ENCODE measurements around the gene FGD5.

The FGD5 gene

DNA sequence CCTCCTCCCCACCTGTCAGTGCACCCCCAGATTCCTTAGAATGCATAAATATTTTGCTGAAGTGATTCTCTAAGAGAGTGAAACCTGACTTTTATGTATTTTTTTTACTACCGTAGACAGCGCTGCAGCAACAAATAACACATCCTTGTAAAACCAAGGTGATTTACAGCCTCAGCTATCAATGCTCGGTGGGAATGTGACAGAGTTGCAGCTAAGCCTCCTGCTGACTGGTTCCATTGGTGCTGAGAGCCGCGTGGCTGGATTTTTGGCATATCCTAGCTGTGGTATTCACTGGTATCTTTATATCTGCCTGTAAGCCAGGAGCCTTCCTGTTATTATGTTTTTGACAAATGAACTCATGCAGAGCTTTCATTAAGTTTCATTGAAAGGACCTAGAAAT, 11.0 kb downstream of the FGD5 start:
- no peak for DNase-seq

GRCh38 chr3:14831916-14832450, 13.2 kb downstream of the FGD5 start:
- DNase-seq = no peak

DNA sequence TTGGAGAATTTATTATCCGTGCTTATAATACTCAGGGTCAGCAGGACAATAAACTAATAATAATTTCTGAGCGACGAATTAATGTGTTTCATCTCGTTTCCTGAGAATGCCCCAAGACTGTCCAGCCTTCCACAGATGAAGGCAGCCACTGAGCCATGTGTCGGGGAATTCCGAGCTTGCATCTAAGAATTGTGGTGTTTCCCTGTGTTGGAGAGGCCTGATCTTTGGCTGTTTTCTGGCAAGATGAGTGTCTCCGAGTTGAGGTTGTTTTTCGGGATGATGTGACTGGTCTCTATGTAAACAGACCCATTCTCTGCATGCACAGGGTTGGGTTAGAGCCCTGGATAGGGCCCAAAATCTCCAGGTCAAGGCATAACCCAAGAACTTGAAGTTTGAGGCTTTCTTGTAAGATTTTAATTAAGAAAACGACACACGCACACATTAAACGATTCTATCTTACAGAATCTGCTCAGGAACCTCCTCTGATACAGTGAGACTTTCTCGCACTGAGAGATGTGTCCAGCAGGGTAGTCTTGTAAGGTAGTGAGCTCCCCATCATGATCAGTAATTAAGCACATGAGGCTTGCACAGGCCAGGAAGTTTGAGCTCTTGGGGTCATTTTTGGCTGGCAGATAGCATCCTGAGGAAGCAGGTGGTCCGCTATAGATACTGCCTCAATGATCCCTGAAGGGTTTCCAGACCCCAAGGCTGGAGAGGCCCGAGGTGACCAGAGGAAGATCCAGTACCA, 14.4 kb downstream of the FGD5 start:
- no peak for DNase-seq

GRCh38 chr3:14834121-14834520, 15.4 kb downstream of the FGD5 start:
- DNase-seq = no peak

DNA sequence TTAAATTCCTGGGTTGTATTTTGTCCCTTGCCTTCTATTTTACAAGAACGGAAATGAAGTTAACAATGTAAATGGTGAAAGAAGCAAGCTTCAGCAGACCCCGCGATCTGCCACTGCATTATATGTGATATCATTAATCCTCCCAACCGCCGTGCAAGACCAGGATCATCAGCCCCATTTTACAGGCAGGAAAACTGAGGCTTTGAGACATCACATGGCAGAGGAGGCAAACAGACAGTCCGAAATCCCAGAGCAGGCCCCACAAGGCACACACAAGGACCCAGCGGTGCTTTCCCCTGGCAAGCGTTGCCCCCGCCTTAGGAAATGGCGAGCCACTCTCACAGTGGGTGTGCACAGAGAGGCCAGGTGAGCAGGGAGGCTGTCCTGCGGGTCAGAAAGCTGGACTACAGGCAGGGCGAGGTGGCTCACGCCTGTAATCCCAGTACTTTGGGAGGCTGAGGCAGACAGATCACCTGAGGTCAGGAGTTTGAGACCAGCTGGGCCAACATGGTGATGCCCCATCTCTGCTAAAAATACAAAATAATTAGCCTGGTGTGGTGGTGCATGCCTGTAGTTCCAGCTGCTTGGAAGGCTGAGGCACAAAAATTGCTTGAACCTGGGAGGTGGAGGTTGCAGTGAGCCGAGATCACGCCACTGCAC, 16.2 kb downstream of the FGD5 start:
- no peak for DNase-seq

DNA sequence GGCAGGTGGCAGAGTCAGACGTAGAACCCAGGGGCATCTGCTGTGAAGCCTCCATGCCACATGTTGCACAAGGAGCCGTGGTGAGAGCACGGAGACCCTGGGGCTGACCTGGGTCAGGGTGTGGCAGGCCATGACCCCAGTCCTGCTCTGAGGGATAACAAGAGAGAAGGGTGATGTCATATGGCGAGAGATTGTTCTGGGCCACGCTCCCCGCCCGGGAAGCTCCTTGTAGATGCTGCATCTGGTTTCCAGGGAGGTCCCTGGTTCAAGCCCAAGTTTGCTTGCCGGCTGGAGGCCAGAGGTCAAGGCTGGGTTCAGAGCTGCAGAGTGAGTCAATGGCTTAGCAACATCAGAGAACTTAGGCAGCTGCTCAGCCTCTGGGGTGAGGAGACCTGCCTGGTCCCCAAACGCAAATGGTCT, 17.3 kb downstream of the FGD5 start:
- no peak for DNase-seq

DNA sequence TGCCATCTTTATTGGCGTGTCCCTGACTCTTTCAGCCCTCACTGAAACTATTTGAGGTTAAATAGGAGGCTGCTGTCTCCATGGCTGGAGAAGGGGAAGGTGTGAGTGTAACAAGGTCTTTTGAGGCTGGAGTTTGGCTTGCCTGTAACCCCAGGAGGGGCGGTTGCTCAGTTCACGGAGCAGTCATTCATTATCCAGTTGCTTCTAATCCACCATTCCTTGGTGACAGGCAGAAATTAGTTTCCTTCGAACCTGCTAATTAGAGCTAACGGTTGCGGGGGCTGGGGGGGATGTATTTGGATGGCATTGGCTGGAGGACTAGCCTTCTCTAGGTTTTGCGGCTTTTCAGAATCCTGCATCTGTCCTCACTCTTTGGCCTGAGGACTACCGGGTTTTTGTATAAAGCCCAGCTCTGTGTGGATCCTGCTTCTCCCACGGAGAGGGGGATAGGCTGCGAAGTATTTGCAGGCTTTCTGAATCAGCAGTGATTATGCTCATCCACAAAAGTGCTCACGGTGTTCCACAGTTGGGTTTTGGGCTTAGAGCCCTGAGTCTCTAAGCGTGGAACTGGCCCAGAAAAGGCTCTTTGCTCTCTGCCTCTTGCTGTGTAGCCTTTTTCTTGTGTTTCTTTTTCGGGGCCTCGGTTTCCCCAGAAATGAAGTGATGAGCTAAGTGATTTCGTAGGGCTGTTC, 18.6 kb downstream of the FGD5 start:
- DNase-seq = no peak

DNA sequence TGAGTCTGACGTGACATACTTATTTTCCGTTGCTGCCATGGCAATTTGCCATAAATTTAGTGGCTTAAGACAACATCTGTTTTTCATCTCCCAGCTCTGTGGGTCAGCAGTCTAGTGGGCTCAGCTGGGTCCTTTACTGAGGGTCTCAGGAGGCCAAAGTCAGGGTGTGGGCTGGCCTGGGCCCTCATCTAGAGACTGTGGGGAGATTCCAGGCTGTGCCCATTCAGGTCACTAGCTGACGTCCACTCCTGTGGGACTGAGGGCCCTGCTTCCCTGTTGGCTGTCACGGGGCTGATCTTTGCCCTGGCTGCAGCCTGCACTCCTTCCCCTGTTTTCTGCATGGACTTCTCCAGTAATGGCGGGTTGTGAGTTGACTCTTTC, 19.1 kb downstream of the FGD5 start:
- DNase-seq = no peak

- DNase-seq = no peak
These were observed 20.5 kb downstream of the FGD5 start for GRCh38 chr3:14839236-14839635.

DNA sequence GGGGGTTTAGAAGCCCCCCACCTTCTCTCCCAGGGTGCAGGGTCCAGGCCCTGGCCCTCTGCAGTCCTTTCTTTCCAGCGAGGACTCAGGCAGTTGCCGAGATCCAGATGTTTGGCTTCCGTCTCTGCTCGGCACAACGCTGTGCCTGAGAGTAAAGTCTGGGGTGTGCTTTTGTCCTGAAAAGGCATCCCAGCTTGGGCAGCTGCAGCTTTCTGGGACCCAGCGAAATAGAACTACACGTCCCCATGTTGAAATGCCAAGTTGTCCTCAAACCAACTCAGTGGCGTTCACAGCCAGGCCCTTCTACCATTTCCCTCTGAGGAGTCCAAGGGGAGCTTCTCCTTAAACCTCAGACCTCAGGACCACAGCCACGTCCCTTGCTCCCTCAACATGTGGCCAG, 23.1 kb downstream of the FGD5 start:
- no peak for DNase-seq

- no peak for DNase-seq
These were observed 23.5 kb downstream of the FGD5 start for GRCh38 chr3:14842277-14842676.

DNA sequence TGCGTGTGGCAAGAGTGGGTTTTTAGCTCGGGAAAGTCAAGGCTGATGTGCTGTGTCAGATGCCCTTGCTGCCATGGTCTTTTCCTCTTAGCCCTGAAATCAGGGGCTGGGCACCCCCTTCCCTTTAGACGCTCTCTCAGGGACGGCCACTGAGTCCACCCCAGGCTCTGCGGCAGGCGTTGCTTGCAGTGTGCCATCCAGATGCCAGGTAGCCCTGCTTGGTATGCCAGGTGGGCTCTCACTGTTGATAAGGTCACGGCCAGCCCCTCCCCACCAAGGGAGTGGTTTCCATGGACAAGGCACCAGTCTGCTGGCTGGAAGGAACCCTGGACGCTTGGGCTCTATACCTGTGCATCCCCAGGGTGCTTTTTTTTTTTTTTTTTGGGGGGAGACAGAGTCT, 24.6 kb downstream of the FGD5 start:
- DNase-seq = no peak

DNA sequence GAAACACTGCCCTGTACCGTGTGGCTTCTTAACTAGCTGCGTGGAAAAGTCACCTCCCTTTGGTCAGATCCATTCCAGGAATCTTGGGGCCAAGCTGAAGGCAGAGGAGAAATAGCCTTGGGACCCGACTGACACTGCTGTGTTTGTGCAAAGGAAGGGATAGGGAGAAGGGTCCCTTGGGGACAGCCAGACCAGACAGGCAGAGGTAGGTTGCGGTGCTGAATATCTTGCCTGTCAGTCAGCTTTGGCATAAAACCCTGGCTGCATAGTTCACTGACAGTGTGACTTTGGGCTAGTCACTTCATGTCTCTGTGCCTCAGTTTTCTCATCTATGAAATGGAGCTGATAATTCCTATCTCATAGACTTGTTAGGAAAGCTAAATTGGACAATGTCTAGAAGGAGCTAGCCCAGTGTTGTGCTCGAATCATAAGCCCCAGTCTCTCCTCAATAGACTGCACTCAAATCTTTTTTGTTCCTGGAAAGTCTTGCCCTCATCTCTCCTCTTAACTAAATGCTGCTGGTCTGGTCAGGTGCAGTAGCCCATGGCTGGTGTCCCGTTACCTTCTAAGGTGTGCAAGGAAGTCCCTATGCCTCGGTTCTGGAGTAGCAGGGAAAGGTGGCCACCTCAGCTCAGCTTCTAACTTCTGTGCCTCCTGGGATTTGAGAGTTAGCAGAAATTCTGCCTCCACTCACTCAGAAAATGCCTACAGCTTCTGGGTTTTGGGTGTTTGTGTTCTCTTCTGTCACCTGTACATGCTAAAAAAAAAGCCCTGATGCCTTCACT, 25.8 kb downstream of the FGD5 start:
- DNase-seq = no peak

- no peak for DNase-seq
These were observed 26.4 kb downstream of the FGD5 start for GRCh38 chr3:14845180-14845579.

- no peak for DNase-seq
These were observed 27.1 kb downstream of the FGD5 start for GRCh38 chr3:14845826-14846225.

- no peak for DNase-seq
These were observed 27.6 kb downstream of the FGD5 start for GRCh38 chr3:14846226-14846880.

GRCh38 chr3:14847613-14848541, 29.1 kb downstream of the FGD5 start:
- no peak for DNase-seq

DNA sequence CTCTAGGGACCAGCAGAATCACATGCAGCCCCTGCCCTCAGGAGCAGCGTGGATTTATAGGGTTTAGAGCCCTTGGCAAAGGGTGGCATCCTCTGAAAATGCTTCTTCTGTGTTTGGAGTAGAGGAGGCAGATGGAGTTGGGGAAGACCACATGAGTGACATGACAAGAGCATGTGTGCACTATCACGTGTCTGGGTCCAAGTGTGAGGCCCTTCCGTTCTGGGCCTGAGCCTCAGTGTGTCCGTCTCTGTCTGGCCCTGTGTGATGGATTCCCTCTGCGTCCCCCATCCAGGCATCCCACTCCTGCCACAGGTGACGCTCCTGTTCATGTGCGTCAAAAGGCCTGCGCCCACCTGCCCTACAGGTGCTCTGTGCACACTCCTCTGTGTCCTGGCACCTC, 30.1 kb downstream of the FGD5 start:
- DNase-seq = no peak

- no peak for DNase-seq
These were observed 31.0 kb downstream of the FGD5 start for GRCh38 chr3:14849638-14850230.

- DNase-seq = no peak
These were observed 33.4 kb downstream of the FGD5 start for GRCh38 chr3:14852058-14852594.

- no peak for DNase-seq
These were observed 34.0 kb downstream of the FGD5 start for GRCh38 chr3:14852717-14853116.
